Esophagus muscularis mucosa (tissue), 4 donors: ENCODE results near the gene IRS1.

Source experiments
- EP300 ChIP-seq: sonication (generic); formaldehyde crosslinking; IDR thresholded peaks from one replicate; pipeline ENCODE4 v1.6.1; 2017; ENCODE audit warnings: antibody characterized with exemption
- POLR2A ChIP-seq: fragments of 450-650 bp; IDR thresholded peaks from one replicate; pipeline ENCODE4 v1.6.1; 2017; ENCODE audit warnings: antibody characterized with exemption, moderate library complexity, mild to moderate bottlenecking, low read depth
- POLR2AphosphoS5 ChIP-seq, 2 donors: sonication (generic); formaldehyde crosslinking; IDR thresholded peaks; one replicate each; pipeline ENCODE4 v1.6.1; 2017; ENCODE audit warnings: antibody characterized with exemption in 2 of 2
- TF ChIP-seq, protein P1 (sequence below), 3 experiments: fragments of 200-600 bp in 2 of 3; fragments of 450-650 bp in 1 of 3; sonication (generic) in 2 of 3; IDR thresholded peaks; one replicate each; pipeline ENCODE4 v1.5.1; 2017 to 2019; ENCODE audit warnings: antibody characterized with exemption in 3 of 3, mild to moderate bottlenecking in 2 of 3, moderate library complexity in 1 of 3

DNA sequence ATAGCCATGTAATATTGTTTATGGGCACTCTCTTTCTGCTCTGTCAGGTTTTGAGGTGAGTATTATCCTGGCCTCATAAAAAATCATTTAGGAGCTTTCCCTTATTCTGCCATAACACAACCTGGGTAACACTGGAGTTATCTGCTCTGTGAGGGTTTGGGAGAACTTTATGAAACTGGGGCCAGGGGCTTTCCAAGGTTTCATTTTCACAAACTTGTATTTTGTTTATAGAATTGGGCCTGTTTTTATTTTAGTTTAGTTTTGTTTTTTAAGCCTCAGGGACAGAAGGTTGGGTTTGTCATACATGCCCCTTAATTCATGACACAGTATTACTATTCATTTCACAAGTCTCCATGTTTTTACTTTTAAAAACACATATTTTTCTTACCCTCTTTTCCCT lies 83.5 kb downstream of the IRS1 start:
- TF ChIP-seq, protein P1, sequence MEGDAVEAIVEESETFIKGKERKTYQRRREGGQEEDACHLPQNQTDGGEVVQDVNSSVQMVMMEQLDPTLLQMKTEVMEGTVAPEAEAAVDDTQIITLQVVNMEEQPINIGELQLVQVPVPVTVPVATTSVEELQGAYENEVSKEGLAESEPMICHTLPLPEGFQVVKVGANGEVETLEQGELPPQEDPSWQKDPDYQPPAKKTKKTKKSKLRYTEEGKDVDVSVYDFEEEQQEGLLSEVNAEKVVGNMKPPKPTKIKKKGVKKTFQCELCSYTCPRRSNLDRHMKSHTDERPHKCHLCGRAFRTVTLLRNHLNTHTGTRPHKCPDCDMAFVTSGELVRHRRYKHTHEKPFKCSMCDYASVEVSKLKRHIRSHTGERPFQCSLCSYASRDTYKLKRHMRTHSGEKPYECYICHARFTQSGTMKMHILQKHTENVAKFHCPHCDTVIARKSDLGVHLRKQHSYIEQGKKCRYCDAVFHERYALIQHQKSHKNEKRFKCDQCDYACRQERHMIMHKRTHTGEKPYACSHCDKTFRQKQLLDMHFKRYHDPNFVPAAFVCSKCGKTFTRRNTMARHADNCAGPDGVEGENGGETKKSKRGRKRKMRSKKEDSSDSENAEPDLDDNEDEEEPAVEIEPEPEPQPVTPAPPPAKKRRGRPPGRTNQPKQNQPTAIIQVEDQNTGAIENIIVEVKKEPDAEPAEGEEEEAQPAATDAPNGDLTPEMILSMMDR (IDR thresholded peaks at IDR 0.05), result no peak
- TF ChIP-seq POLR2A (no peak), POLR2AphosphoS5 (IDR thresholded peaks at IDR 0.05) (no peak), EP300 (no peak)
